Endothelial cell of umbilical vein (primary cell): Measurements from ENCODE around the gene RIC8B. TPM values are rescaled to one million over a fixed set of nuclear protein-coding genes. Genes with fewer than 3 reads are reported as not detected.

Experiments used
- BruUV-seq: library from RNA; stranded (reverse); fragments of 400-500 nt; replicated peaks from 2 replicates; lab custom pipeline; 2021; lab: Mats Ljungman, UMichigan
- CTCF ChIA-PET: fragments of 300-600, 350-600 bp; sonication (Branson Sonifier 250); formaldehyde crosslinking; loops from one replicate; lab custom pipeline; 2021; ENCODE audit warnings: antibody characterized with exemption, inconsistent platforms; lab: Charles Lee
- POLR2A ChIA-PET: fragments of 300-600, 350-600 bp; sonication (Branson Sonifier 250); formaldehyde crosslinking; loops from one replicate; lab custom pipeline; 2021; ENCODE audit warnings: antibody characterized with exemption, inconsistent platforms; lab: Charles Lee
- DNase-seq: peaks from one replicate; pipeline ENCODE4 v3.0.0-alpha.2; 2011; ENCODE audit warnings: low read depth, low spot score
- FAIRE-seq: peaks from 2 replicates; lab custom pipeline; 2011; peaks lifted over from hg19 to GRCh38; lab: Jason Lieb, UNC
- H2AFZ ChIP-seq: 2 replicates; pipeline ENCODE4 v1.6.0; 2012; ENCODE audit warnings: low read depth, low read length, control low read depth, inconsistent platforms
- H3K27ac ChIP-seq: 2 replicates; pipeline ENCODE4 v1.5.1; 2011; ENCODE audit warnings: low read depth, mild to moderate bottlenecking, control low read depth, low read length, moderate library complexity; ENCODE audit not compliant: insufficient read depth
- H3K27me3 ChIP-seq, 2 experiments: 2 replicates each; pipeline versions ENCODE4 v1.6.0 to v1.6.1; 2011; ENCODE audit warnings: low read length in 2 of 2, mixed read lengths in 1 of 2; ENCODE audit not compliant: control insufficient read depth in 2 of 2, insufficient read depth in 2 of 2
- H3K36me3 ChIP-seq, 2 experiments: 2 replicates in 1 of 2; 3 replicates in 1 of 2; pipeline ENCODE4 v1.5.1; 2011; ENCODE audit warnings: low read length in 2 of 2, mild to moderate bottlenecking in 1 of 2, moderate library complexity in 1 of 2; ENCODE audit not compliant: control insufficient read depth in 2 of 2, insufficient read depth in 2 of 2; ENCODE audit errors: extremely low read depth in 1 of 2
- H3K4me1 ChIP-seq: 3 replicates; pipeline ENCODE4 v1.5.1; 2011; ENCODE audit warnings: mild to moderate bottlenecking, low read length; ENCODE audit not compliant: control insufficient read depth, insufficient read depth; ENCODE audit errors: extremely low read depth
- H3K4me2 ChIP-seq: 2 replicates; pipeline ENCODE4 v1.6.1; 2011; ENCODE audit warnings: low read length, control low read depth, mixed read lengths; ENCODE audit not compliant: insufficient read depth
- H3K4me3 ChIP-seq, 3 experiments: fragments of 200-600 bp in 1 of 3; sonication (generic), shearing (Covaris generic) in 1 of 3; replicated peaks in 1 of 3; 2 replicates each; pipeline ENCODE4 v1.5.1; 2011 to 2016; ENCODE audit warnings: control low read depth in 3 of 3, low read length in 3 of 3, mild to moderate bottlenecking in 2 of 3, inconsistent platforms in 1 of 3, low read depth in 1 of 3, moderate library complexity in 1 of 3; ENCODE audit not compliant: insufficient read depth in 1 of 3
- H3K79me2 ChIP-seq: 2 replicates; pipeline ENCODE4 v1.6.0; 2012; ENCODE audit warnings: low read length, inconsistent platforms; ENCODE audit not compliant: control insufficient read depth, insufficient read depth
- H3K9ac ChIP-seq: replicated peaks from 2 replicates; pipeline ENCODE3; 2011; ENCODE audit warnings: low read length, control low read depth; ENCODE audit not compliant: insufficient read depth; ENCODE audit errors: extremely low read depth
- H3K9me1 ChIP-seq: replicated peaks from 3 replicates; pipeline ENCODE4 v1.6.0; 2011; ENCODE audit warnings: mild to moderate bottlenecking, low read length; ENCODE audit not compliant: control insufficient read depth, insufficient read depth; ENCODE audit errors: extremely low read depth
- H3K9me3 ChIP-seq: replicated peaks from 2 replicates; pipeline ENCODE4 v1.5.1; 2012; ENCODE audit warnings: low read length, inconsistent platforms; ENCODE audit not compliant: control insufficient read depth, insufficient read depth
- H4K20me1 ChIP-seq: replicated peaks from 2 replicates; pipeline ENCODE3; 2011; ENCODE audit warnings: mild to moderate bottlenecking, low read length; ENCODE audit not compliant: control insufficient read depth, insufficient read depth; ENCODE audit errors: extremely low read depth
- CTCF ChIP-seq, 2 donors: IDR thresholded peaks; 1 replicate in 1 of 2; 2 replicates in 1 of 2; pipeline ENCODE4 v1.5.1; 2011; ENCODE audit warnings: low read length in 2 of 2, mild to moderate bottlenecking in 2 of 2, moderate library complexity in 2 of 2, control low read depth in 1 of 2, inconsistent platforms in 1 of 2, low read depth in 1 of 2; ENCODE audit not compliant: insufficient read depth in 1 of 2; ENCODE audit errors: extremely low read depth in 1 of 2
- EZH2 ChIP-seq: IDR thresholded peaks from 2 replicates; pipeline ENCODE4 v1.6.1; 2012; ENCODE audit warnings: borderline replicate concordance, low read depth, mild to moderate bottlenecking, moderate library complexity, low read length, inconsistent platforms; ENCODE audit not compliant: severe bottlenecking
- GATA2 ChIP-seq: IDR thresholded peaks from 2 replicates; pipeline ENCODE4 v1.7.0; 2011; ENCODE audit warnings: low read depth, mild to moderate bottlenecking, moderate library complexity, mixed read lengths, low read length; ENCODE audit not compliant: insufficient read length, insufficient read depth
- POLR2A ChIP-seq: IDR thresholded peaks from 2 replicates; pipeline ENCODE4 v1.6.1; 2012; ENCODE audit warnings: low read depth, mild to moderate bottlenecking, control low read depth, low read length
- dilution Hi-C: fragments of 300-500 bp; cut with MboI; formaldehyde crosslinking; loops from one replicate; pipeline ENCODE4 v1.15.0; 2019; ENCODE audit warnings: low sequenced_read_pairs; ENCODE audit not compliant: extremely low pct_ligation_motif_present
- intact Hi-C: fragments of 100-400 bp; cut with micrococcal nuclease; formaldehyde crosslinking; loops from one replicate; pipeline ENCODE4 v1.10.0; 2022
- polyA plus RNA-seq, 4 experiments: library from polyadenylated mRNA; depleted of rRNA in 3 of 4; stranded (reverse) in 3 of 4; unstranded in 1 of 4; fragments of >200 nt; gene quantifications; 2 replicates each; pipeline versions ENCODE4 v1.2.1 to v1.2.3, GENCODE V29; 2011 to 2012; ENCODE audit warnings: missing spikeins in 1 of 4
- total RNA-seq: library from RNA; stranded (reverse); gene quantifications from 2 replicates; pipeline ENCODE4 v1.2.3, GENCODE V29; 2021

The RIC8B gene
- total and polyA plus RNA-seq, 2 donors (not counting 3 experiments of a cell fraction or from before 2014, with no cell fraction given), result 4.1 to 13.7 TPM

- H2AFZ ChIP-seq, result no peak overlapping the region
- no peaks in the 10 kb centered on the region for H3K79me2 ChIP-seq
- no peak overlapping the region for H3K4me2 ChIP-seq
- DNase-seq, result no peak
- dilution Hi-C loops, result no loop called here
- H3K27me3 ChIP-seq, result peaks cover 0 to 2% of the 10 kb centered on the region in 2 experiments
- no peaks in the 10 kb centered on the region for H3K4me1 ChIP-seq
- no peaks in the 10 kb centered on the region for H4K20me1 ChIP-seq
- POLR2A ChIA-PET, result no interaction called here
- no peaks in the 10 kb centered on the region for H3K9me1 ChIP-seq
- no peaks in the 10 kb centered on the region for H3K36me3 ChIP-seq
- CTCF ChIA-PET, result interaction anchor here (0.5 to 2.9 kb wide), 3 partner anchors 8 to 24 kb away, joined by 3 to 11 read pairs (median 3); no protein-coding TSS in a partner anchor
- H3K27ac ChIP-seq, result no peak overlapping the region
- no peaks in the 10 kb centered on the region for H3K9me3 ChIP-seq
- TF ChIP-seq POLR2A, result no peak
- no peak for TF ChIP-seq GATA2
- no peak for TF ChIP-seq CTCF (IDR thresholded peaks at IDR 0.05; ENCODE audit: extremely low read depth in 1 of 2, insufficient read depth in 1 of 2, low read depth in 1 of 2, low read length in 2 of 2)
- no peak for TF ChIP-seq EZH2
- H3K4me3 ChIP-seq, result no peak overlapping the region
- H3K9ac ChIP-seq, result no peak overlapping the region
- no TSS peak for BruUV-seq
- intact Hi-C loops, result no loop called here
- no peak for FAIRE-seq
Observed at GRCh38 chr12:106758349-106759110, 16.0 kb upstream of the RIC8B start.
